ENCODE data around the gene MTCL3.
"Not testable (repeated sequence)": the region's sequence is repeated elsewhere in the genome, so short reads cannot be mapped to it uniquely, and the experiment has no call there.

Gene MTCL3

DNA sequence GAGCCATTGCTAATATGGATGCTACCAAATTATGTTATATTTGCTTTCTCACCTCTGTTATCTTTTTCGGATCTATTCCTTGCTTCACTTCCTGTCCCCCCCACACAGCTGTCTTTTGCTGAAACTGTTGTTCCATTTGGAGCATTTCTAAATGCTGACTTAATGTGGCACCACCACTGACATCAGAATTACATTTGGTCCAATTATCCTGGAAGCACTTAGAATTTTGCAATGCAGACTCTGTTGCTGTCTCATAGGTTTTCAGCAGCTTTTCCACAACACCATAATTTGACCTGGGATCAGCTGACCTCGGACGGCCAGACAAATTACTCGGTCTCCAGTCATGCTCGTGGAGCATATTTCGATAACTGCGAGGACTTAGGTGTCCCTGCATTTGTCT lies 72.8 kb downstream of the MTCL3 start:
- no peak for DNase-seq (ENCODE audit: low read depth)
- H3K4me3 ChIP-seq (ENCODE audit: low read depth, low read length) = no peak overlapping the region
- TF ChIP-seq, protein P1, sequence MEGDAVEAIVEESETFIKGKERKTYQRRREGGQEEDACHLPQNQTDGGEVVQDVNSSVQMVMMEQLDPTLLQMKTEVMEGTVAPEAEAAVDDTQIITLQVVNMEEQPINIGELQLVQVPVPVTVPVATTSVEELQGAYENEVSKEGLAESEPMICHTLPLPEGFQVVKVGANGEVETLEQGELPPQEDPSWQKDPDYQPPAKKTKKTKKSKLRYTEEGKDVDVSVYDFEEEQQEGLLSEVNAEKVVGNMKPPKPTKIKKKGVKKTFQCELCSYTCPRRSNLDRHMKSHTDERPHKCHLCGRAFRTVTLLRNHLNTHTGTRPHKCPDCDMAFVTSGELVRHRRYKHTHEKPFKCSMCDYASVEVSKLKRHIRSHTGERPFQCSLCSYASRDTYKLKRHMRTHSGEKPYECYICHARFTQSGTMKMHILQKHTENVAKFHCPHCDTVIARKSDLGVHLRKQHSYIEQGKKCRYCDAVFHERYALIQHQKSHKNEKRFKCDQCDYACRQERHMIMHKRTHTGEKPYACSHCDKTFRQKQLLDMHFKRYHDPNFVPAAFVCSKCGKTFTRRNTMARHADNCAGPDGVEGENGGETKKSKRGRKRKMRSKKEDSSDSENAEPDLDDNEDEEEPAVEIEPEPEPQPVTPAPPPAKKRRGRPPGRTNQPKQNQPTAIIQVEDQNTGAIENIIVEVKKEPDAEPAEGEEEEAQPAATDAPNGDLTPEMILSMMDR (IDR thresholded peaks at IDR 0.05; ENCODE audit: control insufficient read depth, extremely low read depth, insufficient read depth) = no peak

DNA sequence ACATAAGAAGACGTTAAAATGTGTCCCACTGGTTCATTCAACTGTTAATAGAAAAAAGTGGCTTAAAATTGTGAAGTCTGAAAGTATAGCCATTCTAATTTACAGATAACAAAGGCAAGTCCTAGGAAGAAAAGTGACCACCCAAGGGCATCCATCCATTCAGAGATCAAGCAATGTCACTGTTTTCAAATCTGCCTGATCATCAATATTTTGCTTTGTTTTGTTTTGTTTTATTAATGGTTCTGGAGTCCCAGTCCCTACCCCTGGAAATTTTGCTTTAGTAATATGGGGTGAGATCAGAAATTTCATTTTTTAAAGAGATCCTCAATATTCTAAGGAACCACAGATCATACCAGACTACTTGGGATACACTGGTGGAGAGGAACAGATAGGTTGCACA lies 77.3 kb downstream of the MTCL3 start:
- no peak for DNase-seq (ENCODE audit: low read depth)
- TF ChIP-seq, protein P1 (IDR thresholded peaks at IDR 0.05; ENCODE audit: control insufficient read depth, extremely low read depth, insufficient read depth) = no peak
- H3K4me3 ChIP-seq (ENCODE audit: low read depth, low read length) = no peak overlapping the region

DNA sequence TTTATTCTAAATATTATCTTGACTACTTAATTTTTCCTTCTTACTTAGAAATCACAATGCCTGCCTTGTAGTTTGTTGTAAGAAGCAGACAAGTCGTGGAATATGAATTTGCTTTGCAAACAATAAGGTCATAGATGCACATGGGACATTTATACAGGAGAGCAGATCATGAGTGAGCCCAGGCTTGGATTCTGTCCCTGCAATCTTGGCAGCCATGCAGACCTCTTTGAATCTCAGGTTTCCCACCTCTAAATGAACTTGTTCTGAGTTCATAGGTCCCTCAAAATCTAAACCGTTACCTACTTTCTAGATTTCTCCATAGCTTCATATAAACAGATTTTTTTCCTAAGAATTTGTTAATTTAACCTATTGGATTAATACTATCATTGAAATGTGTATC lies 79.4 kb downstream of the MTCL3 start:
- DNase-seq (ENCODE audit: low read depth) = no peak
- TF ChIP-seq, protein P1 (IDR thresholded peaks at IDR 0.05; ENCODE audit: control insufficient read depth, extremely low read depth, insufficient read depth) = no peak
- H3K4me3 ChIP-seq (ENCODE audit: low read depth, low read length) = no peak overlapping the region

DNA sequence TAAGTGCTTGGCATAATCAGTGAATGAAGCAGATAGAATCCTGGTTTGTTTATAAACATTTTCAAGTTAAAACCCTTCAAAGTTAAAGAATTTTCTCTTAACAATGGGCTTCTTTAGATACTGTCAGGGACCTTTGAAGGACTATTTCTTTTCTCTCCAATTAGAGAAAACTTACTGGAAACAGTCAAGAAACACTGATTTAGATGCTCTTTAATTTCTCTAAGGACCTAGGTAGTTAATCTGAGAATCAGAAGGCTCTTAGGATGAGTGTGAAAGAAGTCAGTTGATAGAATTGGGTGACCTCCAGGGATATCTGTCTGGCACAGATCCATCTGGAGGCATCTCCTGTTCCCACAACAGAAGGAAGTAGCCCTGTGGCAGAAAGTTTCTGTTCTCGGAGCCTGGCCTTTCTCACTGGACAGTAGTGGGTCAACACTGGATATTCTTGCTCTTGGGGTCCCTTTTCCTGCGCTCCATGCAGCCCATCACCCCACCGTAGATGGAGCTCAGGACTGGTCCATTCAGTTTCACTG lies 82.5 kb downstream of the MTCL3 start:
- H3K4me3 ChIP-seq (ENCODE audit: low read depth, low read length) = no peak overlapping the region
- TF ChIP-seq, protein P1 (IDR thresholded peaks at IDR 0.05; ENCODE audit: control insufficient read depth, extremely low read depth, insufficient read depth) = no peak

DNA sequence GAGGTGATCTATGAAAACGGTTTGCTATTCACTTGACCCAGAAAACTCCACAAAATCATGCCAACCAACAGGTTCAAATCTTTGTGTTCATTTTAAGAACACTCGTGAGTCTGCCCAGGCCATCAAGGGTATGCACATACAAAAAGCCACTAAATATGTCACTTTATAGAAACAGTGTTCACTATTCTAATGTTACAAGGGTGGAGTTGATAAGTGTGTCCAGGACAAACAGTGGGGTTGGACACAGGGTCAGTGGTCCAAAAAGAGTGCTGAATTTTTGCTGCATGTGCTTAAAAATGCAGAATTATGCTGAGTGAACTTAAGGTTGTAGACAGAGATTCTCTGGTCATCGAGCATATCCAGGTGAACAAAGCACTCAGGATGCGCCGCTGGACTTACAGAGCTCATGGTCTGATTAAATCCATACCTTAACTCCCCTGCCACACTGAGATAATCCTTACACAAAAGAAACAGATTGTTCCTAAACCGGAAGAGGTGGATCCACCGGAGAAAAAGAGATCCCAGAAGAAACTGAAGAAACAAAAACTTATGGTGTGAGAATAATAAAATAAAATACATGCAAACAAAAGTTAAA lies 83.4 kb downstream of the MTCL3 start:
- DNase-seq (ENCODE audit: low read depth) = no peak
- TF ChIP-seq, protein P1 (IDR thresholded peaks at IDR 0.05; ENCODE audit: control insufficient read depth, extremely low read depth, insufficient read depth) = no peak
- H3K4me3 ChIP-seq (ENCODE audit: low read depth, low read length) = no peak overlapping the region

More for the DNA sequence above, 82.5 kb downstream of the MTCL3 start:
- DNase-seq (ENCODE audit: low read depth) = no peak

DNA sequence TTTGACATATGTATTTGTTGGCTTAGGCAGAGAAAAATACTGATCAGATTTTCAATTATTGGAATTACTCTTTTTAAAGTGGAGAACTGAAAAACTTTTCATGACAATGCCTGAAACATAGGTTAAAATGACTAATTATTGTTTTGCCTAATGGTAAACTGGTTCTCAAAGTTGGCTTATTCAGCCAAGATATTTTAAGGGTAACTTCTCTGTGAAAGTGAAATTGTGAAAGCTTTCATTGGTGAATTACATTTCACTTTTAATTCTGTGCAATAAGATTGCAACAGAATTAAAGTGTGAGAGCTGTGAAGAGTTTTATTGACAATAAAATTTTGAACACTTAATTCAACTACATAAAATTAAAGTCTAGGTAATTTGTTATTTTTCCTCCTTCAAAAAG lies 84.5 kb downstream of the MTCL3 start:
- TF ChIP-seq, protein P1 (IDR thresholded peaks at IDR 0.05; ENCODE audit: control insufficient read depth, extremely low read depth, insufficient read depth) = no peak
- no peak overlapping the region for H3K4me3 ChIP-seq (ENCODE audit: low read depth, low read length)
- DNase-seq (ENCODE audit: low read depth) = no peak

DNA sequence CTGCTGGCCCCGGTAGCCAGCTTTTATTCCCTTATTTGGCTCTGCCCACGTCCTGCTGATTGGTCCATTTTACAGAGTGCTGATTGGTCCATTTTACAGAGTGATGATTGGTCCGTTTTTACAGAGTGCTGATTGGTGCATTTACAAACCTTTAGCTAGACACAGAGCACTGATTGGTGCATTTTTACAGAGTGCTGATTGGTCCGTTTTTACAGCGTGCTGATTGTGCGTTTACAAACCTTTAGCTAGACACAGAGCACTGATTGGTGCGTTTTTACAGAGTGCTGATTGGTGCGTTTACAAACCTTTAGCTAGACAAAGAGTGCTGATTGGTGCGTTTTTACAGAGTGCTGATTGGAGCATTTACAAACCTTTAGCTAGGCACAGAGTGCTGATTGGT lies 90.6 kb downstream of the MTCL3 start:
- H3K4me3 ChIP-seq (ENCODE audit: low read depth, low read length); DNase-seq (ENCODE audit: low read depth): not testable (repeated sequence)

All from LNCaP clone FGC (cell line).